Motor neuron (in vitro differentiated cells): Measurements from ENCODE around the gene HDAC8. TPM values are rescaled to one million over a fixed set of nuclear protein-coding genes. Genes with fewer than 3 reads are reported as not detected.
"Not testable (repeated sequence)": the region's sequence is repeated elsewhere in the genome, so short reads cannot be mapped to it uniquely, and the experiment has no call there.

Source experiments
- ATAC-seq, 8 experiments: fragments of 200-7000 bp; cut with Tn5 transposase; replicated peaks in 6 of 8; 2 replicates each; pipeline ENCODE4 v1.8.0; 2021; ENCODE audit warnings: mild to moderate bottlenecking in 8 of 8, moderate library complexity in 8 of 8
- H3K27ac ChIP-seq, 2 donors: fragments of 250-450 bp; sonication (Bioruptor Pico); 2 replicates each; pipeline ENCODE4 v1.9.0; 2021; ENCODE audit warnings: antibody characterized with exemption in 2 of 2, mild to moderate bottlenecking in 2 of 2, moderate library complexity in 1 of 2
- H3K4me1 ChIP-seq, 2 donors: fragments of 250-450 bp; sonication (Bioruptor Pico); replicated peaks in 1 of 2; 2 replicates each; pipeline ENCODE4 v1.6.1; 2021; ENCODE audit warnings: antibody characterized with exemption in 2 of 2, mild to moderate bottlenecking in 2 of 2, moderate library complexity in 1 of 2
- H3K4me3 ChIP-seq, 5 donors: fragments of 250-450 bp; sonication (Bioruptor Pico); 2 replicates each; pipeline ENCODE4 v1.9.0; 2021; ENCODE audit warnings: antibody characterized with exemption in 5 of 5, mild to moderate bottlenecking in 5 of 5, moderate library complexity in 4 of 5
- WGBS, 10 experiments: fragments of 450-650 bp; shearing (Covaris generic); methylation state at CpG; one replicate each; pipeline ENCODE4 v1.0.0; 2022; 5-methylcytosine and 5-hydroxymethylcytosine counted together
- in situ Hi-C, 9 experiments: fragments of 400-800 bp; cut with MboI; loops; one replicate each; pipeline ENCODE4 v1.15.0; 2021; ENCODE audit warnings: low sequenced_read_pairs in 9 of 9, low pct_unique_long_range_greater_than_20kb in 2 of 9; ENCODE audit not compliant: unreplicated experiment in 9 of 9
- total RNA-seq, 8 experiments: library from RNA; unstranded; fragments of 300-600 nt; gene quantifications; 2 replicates each; pipeline versions ENCODE4 v1.2.3 to v1.2.4, GENCODE V29; 2022

Gene HDAC8
- total RNA-seq, 8 experiments from 2014 or later: 19.2 to 62.9 (median 27.5) TPM

- no peak for ATAC-seq
- in situ Hi-C loops: no loop called here
- Histone ChIP-seq H3K4me1 (no peaks in the 10 kb centered on the region), H3K27ac (no peak overlapping the region), H3K4me3 (no peak overlapping the region)
- WGBS, 10 experiments: 43 to 100% (median 71%) methylated on average over 1 to 6 of the region's 6 CpGs; no CpG with 5 or more reads in 4 of the 10 experiments
Observed at GRCh38 chrX:72568406-72569092, 4.1 kb downstream of the HDAC8 start.

- in situ Hi-C loops: no loop called here
- no peak overlapping the region for H3K27ac ChIP-seq
- H3K4me3 ChIP-seq: no peak overlapping the region
- WGBS, 10 experiments: 34 to 100% (median 80%) methylated on average over 1 to 2 of the region's 2 CpGs; no CpG with 5 or more reads in 6 of the 10 experiments
- no peaks in the 10 kb centered on the region for H3K4me1 ChIP-seq
- ATAC-seq: no peak
Observed at GRCh38 chrX:72566448-72566847, 6.2 kb downstream of the HDAC8 start.

GRCh38 chrX:72559655-72560054, 13.0 kb downstream of the HDAC8 start:
- ATAC-seq, H3K27ac ChIP-seq, H3K4me1 ChIP-seq, in situ Hi-C loops, H3K4me3 ChIP-seq: not testable (repeated sequence)
- WGBS, 10 experiments: no CpG with 5 or more reads among the region's 28 CpGs

GRCh38 chrX:72554448-72555140, 18.0 kb downstream of the HDAC8 start:
- H3K4me3 ChIP-seq: no peak overlapping the region
- in situ Hi-C loops: no loop called here
- H3K27ac ChIP-seq: no peak overlapping the region
- H3K4me1 ChIP-seq: no peaks in the 10 kb centered on the region
- 40 to 60% methylated on average over 1 of the region's 16 CpGs; no CpG with 5 or more reads in 8 of the 10 experiments for WGBS, 10 experiments
- peak in 5 of 8 experiments; percentile 26 to 72 (median 48) for ATAC-seq

GRCh38 chrX:72552443-72552842, 20.2 kb downstream of the HDAC8 start:
- WGBS, 10 experiments: 40 to 100% (median 82%) methylated on average over 1 to 4 of the region's 6 CpGs; no CpG with 5 or more reads in 4 of the 10 experiments
- H3K4me1 ChIP-seq, H3K4me3 ChIP-seq, H3K27ac ChIP-seq, ATAC-seq, in situ Hi-C loops: not testable (repeated sequence)

GRCh38 chrX:72545990-72546389, 26.7 kb downstream of the HDAC8 start:
- ATAC-seq: peak in 2 of 8 experiments; percentile 49 to 53
- in situ Hi-C loops: loop anchor here in 3 of 9 experiments (25.0 kb wide), 2 partner anchors 234 to 259 kb away; partner anchors contain the start of genes CITED1 (in 2 of the 3) and RPS4X (in 1 of the 3)
- H3K4me1 ChIP-seq: no peaks in the 10 kb centered on the region
- H3K4me3 ChIP-seq: no peak overlapping the region
- no peak overlapping the region for H3K27ac ChIP-seq

- in situ Hi-C loops: loop anchor here in 3 of 9 experiments (25.0 kb wide), 2 partner anchors 228 to 253 kb away; partner anchors contain the start of genes CITED1 (in 2 of the 3) and RPS4X (in 1 of the 3)
- no peak overlapping the region for H3K27ac ChIP-seq
- ATAC-seq: peak; percentile 35 to 77 (median 60)
- H3K4me3 ChIP-seq: no peak overlapping the region
- peaks cover 0 to 5% of the 10 kb centered on the region in 2 donors for H3K4me1 ChIP-seq
- WGBS, 10 experiments: 0 to 67% (median 13%) methylated on average over 1 to 5 of the region's 5 CpGs; no CpG with 5 or more reads in 5 of the 10 experiments
Observed at GRCh38 chrX:72540318-72540717, 32.3 kb downstream of the HDAC8 start.

GRCh38 chrX:72539822-72540221, 32.8 kb downstream of the HDAC8 start:
- H3K4me1 ChIP-seq: peaks cover 0 to 5% of the 10 kb centered on the region in 2 donors
- no peak overlapping the region for H3K27ac ChIP-seq
- 27% methylated on average over 2 of the region's 2 CpGs; no CpG with 5 or more reads in 9 of the 10 experiments for WGBS, 10 experiments
- H3K4me3 ChIP-seq: no peak overlapping the region
- ATAC-seq: peak in 2 of 8 experiments; percentile 36 to 47
- in situ Hi-C loops: loop anchor here in 3 of 9 experiments (25.0 kb wide), 2 partner anchors 228 to 253 kb away; partner anchors contain the start of genes CITED1 (in 2 of the 3) and RPS4X (in 1 of the 3)

- Histone ChIP-seq H3K27ac (no peak overlapping the region), H3K4me1 (peaks cover 0 to 5% of the 10 kb centered on the region in 2 donors), H3K4me3 (no peak overlapping the region)
- no peak for ATAC-seq
- 43 to 63% methylated on average over 1 of the region's 1 CpG; no CpG with 5 or more reads in 8 of the 10 experiments for WGBS, 10 experiments
- in situ Hi-C loops: loop anchor here in 3 of 9 experiments (25.0 kb wide), 2 partner anchors 224 to 249 kb away; partner anchors contain the start of genes CITED1 (in 2 of the 3) and RPS4X (in 1 of the 3)
Observed at GRCh38 chrX:72536542-72536941, 36.1 kb downstream of the HDAC8 start.

GRCh38 chrX:72532366-72532765, 40.3 kb downstream of the HDAC8 start:
- Histone ChIP-seq H3K4me3 (no peak overlapping the region), H3K27ac (no peak overlapping the region), H3K4me1 (no peaks in the 10 kb centered on the region)
- in situ Hi-C loops: loop anchor here in 3 of 9 experiments (25.0 kb wide), 2 partner anchors 220 to 245 kb away; partner anchors contain the start of genes CITED1 (in 2 of the 3) and RPS4X (in 1 of the 3)
- WGBS, 10 experiments: 47 to 100% (median 82%) methylated on average over 1 to 3 of the region's 3 CpGs; no CpG with 5 or more reads in 5 of the 10 experiments
- ATAC-seq: no peak

GRCh38 chrX:72526534-72527508, 45.8 kb downstream of the HDAC8 start:
- Histone ChIP-seq H3K4me1 (no peaks in the 10 kb centered on the region), H3K27ac (no peak overlapping the region), H3K4me3 (no peak overlapping the region)
- WGBS, 10 experiments: 0 to 89% (median 67%) methylated on average over 1 to 6 of the region's 6 CpGs; no CpG with 5 or more reads in 6 of the 10 experiments
- in situ Hi-C loops: loop anchor here in 3 of 9 experiments (25.0 kb wide), 2 partner anchors 215 to 240 kb away; partner anchors contain the start of genes CITED1 (in 2 of the 3) and RPS4X (in 1 of the 3)
- ATAC-seq: no peak

- no peak overlapping the region for H3K4me3 ChIP-seq
- H3K27ac ChIP-seq: no peak overlapping the region
- in situ Hi-C loops: no loop called here
- no peaks in the 10 kb centered on the region for H3K4me1 ChIP-seq
- ATAC-seq: peak in 2 of 8 experiments; percentile 91
Observed at GRCh38 chrX:72498782-72499181, 73.9 kb downstream of the HDAC8 start.
